K562 (cell line): ENCODE results near the gene NDST3. TPM values are rescaled to one million over a fixed set of nuclear protein-coding genes. Genes with fewer than 3 reads are reported as not detected.

Experiments
- ATAC-seq: fragments of 200-7000 bp; cut with Tn5 transposase; 3 replicates; pipeline ENCODE4 v1.9.1; 2020; ENCODE audit warnings: moderate library complexity
- BruUV-seq: library from RNA; stranded (reverse); fragments of 400-500 nt; replicated peaks from 2 replicates; lab custom pipeline; 2021; lab: Mats Ljungman, UMichigan
- CTCF ChIA-PET: fragments of 300-600 bp; formaldehyde crosslinking; extraction: SDS; loops from one replicate; lab custom pipeline; 2021; ENCODE audit warnings: low intra/inter-chr PET ratio; lab: Yijun Ruan, JAX
- POLR2A ChIA-PET: fragments of 300-600, 350-650 bp; sonication (Branson Sonifier 250); formaldehyde crosslinking; extraction: SDS; loops from one replicate; lab custom pipeline; 2021; ENCODE audit warnings: antibody characterized with exemption, inconsistent platforms; lab: Yijun Ruan, JAX
- DNase-seq, 4 experiments: peaks; one replicate each; pipeline versions ENCODE4 v3.0.0 to v3.0.0-alpha.2; 2011 to 2018; ENCODE audit warnings: low spot score in 3 of 4, mixed read lengths in 3 of 4; ENCODE audit errors: extremely low read depth in 1 of 4
- FAIRE-seq: peaks from 2 replicates; lab custom pipeline; 2011; peaks lifted over from hg19 to GRCh38; lab: Jason Lieb, UNC
- H2AFZ ChIP-seq: 2 replicates; pipeline ENCODE4 v1.6.0; 2011; ENCODE audit warnings: low read depth, low read length, control low read depth, inconsistent platforms
- H3K27ac ChIP-seq: fragments of 200-600 bp; 3 replicates; pipeline ENCODE4 v1.8.0; 2011; ENCODE audit warnings: low read depth, mild to moderate bottlenecking, control low read depth, inconsistent platforms, low read length, moderate library complexity, mixed read lengths; ENCODE audit errors: extremely low read depth
- H3K27me3 ChIP-seq, 2 experiments: fragments of 300-600 bp in 1 of 2; 2 replicates in 1 of 2; 3 replicates in 1 of 2; pipeline versions ENCODE4 v1.6.0 to v1.8.0; 2011; ENCODE audit warnings: inconsistent platforms in 2 of 2, low read length in 2 of 2, mild to moderate bottlenecking in 1 of 2, mixed read lengths in 1 of 2, moderate library complexity in 1 of 2; ENCODE audit not compliant: control insufficient read depth in 2 of 2, insufficient read depth in 2 of 2
- H3K36me3 ChIP-seq: fragments of 300-600 bp; 3 replicates; pipeline ENCODE4 v1.8.0; 2011; ENCODE audit warnings: mild to moderate bottlenecking, low read length, inconsistent platforms; ENCODE audit not compliant: control insufficient read depth, insufficient read depth
- H3K4me1 ChIP-seq, 2 experiments: fragments of 200-600 bp in 1 of 2; replicated peaks in 1 of 2; 2 replicates in 1 of 2; 3 replicates in 1 of 2; pipeline versions ENCODE4 v1.5.1 to v1.8.0; 2011; ENCODE audit warnings: inconsistent platforms in 2 of 2, low read length in 2 of 2, mild to moderate bottlenecking in 1 of 2, mixed read lengths in 1 of 2, moderate library complexity in 1 of 2; ENCODE audit not compliant: control insufficient read depth in 2 of 2, insufficient read depth in 2 of 2
- H3K4me2 ChIP-seq: 2 replicates; pipeline ENCODE4 v1.6.1; 2011; ENCODE audit warnings: low read length, control low read depth, inconsistent platforms, mixed read lengths; ENCODE audit not compliant: insufficient read depth
- H3K4me3 ChIP-seq: fragments of 200-600 bp; sonication (generic), shearing (Covaris generic); 2 replicates; pipeline ENCODE4 v1.5.1; 2016; ENCODE audit warnings: control low read depth, inconsistent platforms
- H3K79me2 ChIP-seq: fragments of 200-600 bp; 3 replicates; pipeline ENCODE4 v1.8.0; 2011; ENCODE audit warnings: low read length, inconsistent platforms; ENCODE audit not compliant: control insufficient read depth, insufficient read depth
- H3K9ac ChIP-seq, 2 experiments: 2 replicates each; pipeline versions ENCODE4 v1.6.0 to v1.6.1; 2011; ENCODE audit warnings: low read depth in 2 of 2, low read length in 2 of 2, control low read depth in 1 of 2, inconsistent platforms in 1 of 2, mild to moderate bottlenecking in 1 of 2, mixed read lengths in 1 of 2; ENCODE audit not compliant: insufficient read depth in 1 of 2
- H3K9me1 ChIP-seq: one replicate; pipeline ENCODE4 v1.6.0; 2011; ENCODE audit warnings: inconsistent platforms, mild to moderate bottlenecking, low read length, moderate library complexity; ENCODE audit not compliant: control insufficient read depth, insufficient read depth
- H3K9me3 ChIP-seq: replicated peaks from 2 replicates; pipeline ENCODE4 v1.5.1; 2011; ENCODE audit warnings: low read depth, low read length, inconsistent platforms; ENCODE audit not compliant: control insufficient read depth, insufficient read depth
- H4K20me1 ChIP-seq: replicated peaks from 2 replicates; pipeline ENCODE4 v1.6.1; 2011; ENCODE audit warnings: low read length, inconsistent platforms, mixed read lengths; ENCODE audit not compliant: control insufficient read depth, insufficient read depth
- BCLAF1 ChIP-seq, 2 experiments: fragments of 450-650 bp in 1 of 2; IDR thresholded peaks; 2 replicates each; pipeline ENCODE4 v1.6.1; 2011 to 2017; ENCODE audit warnings: low read depth in 2 of 2, antibody characterized with exemption in 1 of 2, borderline replicate concordance in 1 of 2, low read length in 1 of 2, mild to moderate bottlenecking in 1 of 2, mixed read lengths in 1 of 2; ENCODE audit not compliant: control insufficient read depth in 1 of 2
- HMGN3 ChIP-seq: IDR thresholded peaks from 2 replicates; pipeline ENCODE4 v1.6.1; 2011; ENCODE audit warnings: borderline replicate concordance, low read depth, mild to moderate bottlenecking, mixed read lengths, low read length; ENCODE audit not compliant: insufficient read length; ENCODE audit errors: extremely low read depth
- LEF1 ChIP-seq: fragments of 450-650 bp; IDR thresholded peaks from 2 replicates; pipeline ENCODE4 v1.6.1; 2016; ENCODE audit warnings: mild to moderate bottlenecking
- WGBS: fragments of 100-300 bp; shearing (Covaris generic); methylation state at CpG from one replicate; pipeline ENCODE4 v1.1.6; 2016; ENCODE audit warnings: low coverage, mixed read lengths; ENCODE audit not compliant: insufficient coverage; ENCODE audit errors: missing lambda C conversion rate; 5-methylcytosine and 5-hydroxymethylcytosine counted together
- in situ Hi-C: fragments of 300-500 bp; cut with MboI; formaldehyde crosslinking; loops from 4 replicates; pipeline ENCODE4 v1.15.0; 2018; ENCODE audit warnings: inconsistent platforms, mixed read lengths
- intact Hi-C: fragments of 100-400 bp; cut with micrococcal nuclease; formaldehyde crosslinking; loops from 2 replicates; pipeline ENCODE4 v1.14.2; 2022
- polyA plus RNA-seq, 8 experiments: library from polyadenylated mRNA; depleted of rRNA in 4 of 8; stranded (reverse) in 5 of 8; unstranded in 3 of 8; fragments of >200 nt; fragmentation: Nextera tagmentation in 2 of 8; fragmentation: Illumina TruSeq in 1 of 8; extraction: Ambion mirVana in 2 of 8; extraction: Trizol in 1 of 8; gene quantifications; 2 replicates each; pipeline versions ENCODE4 v1.2.1 to v1.2.3, GENCODE V29; 2011 to 2014; ENCODE audit warnings: inconsistent platforms in 1 of 8, missing spikeins in 1 of 8
- total RNA-seq, 7 experiments: library from RNA; depleted of rRNA in 6 of 7; stranded (reverse); fragments of >200 nt in 6 of 7; fragmentation: Illumina TruSeq in 2 of 7; extraction: Trizol in 2 of 7; gene quantifications; 2 replicates each; pipeline versions ENCODE4 v1.2.1 to v1.2.3, GENCODE V29; 2011 to 2021; ENCODE audit warnings: low replicate concordance in 1 of 7

NDST3 gene
- total and polyA plus RNA-seq, 9 of the 15 experiments (the other 6 are each of a cell fraction or from before 2014, with no cell fraction given), result not detected

GRCh38 chr4:118225511-118225910 is 191.2 kb downstream of the NDST3 start:
- no peak for ATAC-seq
- CTCF ChIA-PET, result interaction anchor here (0.7 kb wide), 1 partner anchor 1914 kb away, joined by 3 read pairs; no protein-coding TSS in a partner anchor
- intact Hi-C loops, result no loop called here

More at GRCh38 chr4:118225511-118225910, 191.2 kb downstream of the NDST3 start:
- Histone ChIP-seq H4K20me1 (no peaks in the 10 kb centered on the region), H3K4me2 (no peak overlapping the region), H3K9me1 (no peaks in the 10 kb centered on the region), H3K4me1 (no peaks in the 10 kb centered on the region), H3K9ac (no peak overlapping the region), H3K79me2 (no peaks in the 10 kb centered on the region), H3K36me3 (no peaks in the 10 kb centered on the region), H3K9me3 (no peaks in the 10 kb centered on the region), H3K4me3 (no peak overlapping the region), H3K27me3 (no peaks in the 10 kb centered on the region), H3K27ac (no peak overlapping the region), H2AFZ (no peak overlapping the region)
- in situ Hi-C loops, result no loop called here
- TF ChIP-seq BCLAF1 (IDR thresholded peaks at IDR 0.05; ENCODE audit: borderline replicate concordance in 1 of 2, control insufficient read depth in 1 of 2, low read depth in 2 of 2, low read length in 1 of 2) (no peak), LEF1 (no peak), HMGN3 (no peak)
- FAIRE-seq (no peak), DNase-seq (no peak)
- POLR2A ChIA-PET, result no interaction called here
- 2% methylated on average over 4 of the region's 4 CpGs for WGBS
- no TSS peak for BruUV-seq
